Endothelial cell of hepatic sinusoid (primary cell): ENCODE data around the gene SLC6A13.
"Not testable (repeated sequence)": the region's sequence is repeated elsewhere in the genome, so short reads cannot be mapped to it uniquely, and the experiment has no call there.

ENCODE experiments used
- in situ Hi-C: cut with HindIII; loops from 2 replicates; pipeline ENCODE4 v1.10.0; 2017; ENCODE audit warnings: low sequenced_read_pairs

SLC6A13 gene

GRCh38 chr12:236445-236844 lies 26.2 kb downstream of the SLC6A13 start:
- in situ Hi-C loops = no loop called here

GRCh38 chr12:235967-236366 lies 26.7 kb downstream of the SLC6A13 start:
- in situ Hi-C loops = not testable (repeated sequence)

- in situ Hi-C loops = loop anchor here (5.0 kb wide), 1 partner anchor 48 kb away; no protein-coding TSS in a partner anchor
Measured at GRCh38 chr12:234891-235415, 27.7 kb downstream of the SLC6A13 start.

- in situ Hi-C loops = loop anchor here (5.0 kb wide), 1 partner anchor 47 kb away; no protein-coding TSS in a partner anchor
Measured at GRCh38 chr12:234019-234418, 28.6 kb downstream of the SLC6A13 start.

- in situ Hi-C loops = loop anchor here (5.0 kb wide), 1 partner anchor 46 kb away; no protein-coding TSS in a partner anchor
Measured at GRCh38 chr12:233615-233968, 29.0 kb downstream of the SLC6A13 start.

GRCh38 chr12:232731-233614 lies 29.7 kb downstream of the SLC6A13 start:
- in situ Hi-C loops = loop anchor here (5.0 kb wide), 1 partner anchor 46 kb away; no protein-coding TSS in a partner anchor

GRCh38 chr12:230925-231671 lies 31.5 kb downstream of the SLC6A13 start:
- in situ Hi-C loops = loop anchor here (5.0 kb wide), 1 partner anchor 44 kb away; no protein-coding TSS in a partner anchor

GRCh38 chr12:229441-230191 lies 33.0 kb downstream of the SLC6A13 start:
- in situ Hi-C loops = loop anchor here (5.0 kb wide), 1 partner anchor 42 kb away; no protein-coding TSS in a partner anchor

GRCh38 chr12:228846-229200 lies 33.8 kb downstream of the SLC6A13 start:
- in situ Hi-C loops = no loop called here

GRCh38 chr12:227923-228845 lies 34.5 kb downstream of the SLC6A13 start:
- in situ Hi-C loops = no loop called here

GRCh38 chr12:227286-227915 lies 35.2 kb downstream of the SLC6A13 start:
- in situ Hi-C loops = no loop called here

- in situ Hi-C loops = no loop called here
Measured at GRCh38 chr12:226401-226800, 36.2 kb downstream of the SLC6A13 start.

GRCh38 chr12:225012-225411 lies 37.6 kb downstream of the SLC6A13 start:
- in situ Hi-C loops = no loop called here

GRCh38 chr12:224330-224729 lies 38.3 kb downstream of the SLC6A13 start:
- in situ Hi-C loops = no loop called here

GRCh38 chr12:223841-224240 lies 38.8 kb downstream of the SLC6A13 start:
- in situ Hi-C loops = no loop called here

GRCh38 chr12:221736-222135 lies 40.9 kb downstream of the SLC6A13 start:
- in situ Hi-C loops = no loop called here

GRCh38 chr12:220946-221550 lies 41.6 kb downstream of the SLC6A13 start:
- in situ Hi-C loops = no loop called here

GRCh38 chr12:220491-220890 lies 42.1 kb downstream of the SLC6A13 start:
- in situ Hi-C loops = no loop called here

GRCh38 chr12:219891-220352 lies 42.7 kb downstream of the SLC6A13 start:
- in situ Hi-C loops = no loop called here
